ENCODE data around the gene COL28A1.
"Not testable (repeated sequence)": the region's sequence is repeated elsewhere in the genome, so short reads cannot be mapped to it uniquely, and the experiment has no call there.

The COL28A1 gene

DNA sequence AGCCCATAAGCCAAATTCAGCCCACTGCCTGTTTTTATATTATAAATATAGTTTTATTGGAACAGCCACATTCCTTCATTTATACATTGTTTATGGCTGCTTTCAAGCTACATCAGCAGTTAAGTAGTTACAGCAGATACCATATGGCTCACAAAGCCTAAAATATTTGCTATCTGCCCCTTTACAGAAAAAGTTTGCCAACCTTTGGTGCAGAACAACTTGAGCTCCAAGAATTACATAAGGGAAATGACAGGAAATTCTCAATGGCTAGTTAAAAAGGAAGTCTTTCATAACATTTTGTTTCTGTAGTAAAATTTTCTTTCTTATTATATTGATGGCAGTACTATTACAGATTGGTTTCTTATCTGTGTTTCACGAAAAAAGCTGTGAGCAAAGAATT is 59.3 kb downstream of the COL28A1 start:
- TF ChIP-seq CTCF (conservative IDR thresholded peaks at IDR 0.05): no peak
- no peak overlapping the region for H3K27ac ChIP-seq

- no peak for TF ChIP-seq CTCF (conservative IDR thresholded peaks at IDR 0.05)
- H3K27ac ChIP-seq: no peak overlapping the region
Observed at GRCh38 chr7:7475601-7476000, 60.1 kb downstream of the COL28A1 start.

DNA sequence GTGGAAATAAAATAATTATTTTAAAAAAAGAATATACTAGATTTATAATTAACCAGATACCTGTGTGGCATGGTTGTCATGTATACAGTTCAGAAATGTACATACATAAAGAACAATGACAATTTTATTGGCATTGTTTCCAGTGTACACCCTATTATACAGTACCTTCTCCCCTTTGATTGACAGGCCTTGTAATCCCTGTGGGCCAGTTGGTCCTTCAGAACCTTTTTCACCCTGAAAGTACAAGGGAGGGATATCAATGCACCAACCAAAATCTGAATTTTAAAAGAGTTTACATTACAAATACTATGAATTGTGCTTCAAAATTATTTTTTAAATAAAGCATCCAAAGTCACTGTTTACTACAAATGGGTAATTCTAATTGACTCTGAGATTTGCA is 61.2 kb downstream of the COL28A1 start:
- no peak overlapping the region for H3K27ac ChIP-seq
- TF ChIP-seq CTCF (conservative IDR thresholded peaks at IDR 0.05): no peak

DNA sequence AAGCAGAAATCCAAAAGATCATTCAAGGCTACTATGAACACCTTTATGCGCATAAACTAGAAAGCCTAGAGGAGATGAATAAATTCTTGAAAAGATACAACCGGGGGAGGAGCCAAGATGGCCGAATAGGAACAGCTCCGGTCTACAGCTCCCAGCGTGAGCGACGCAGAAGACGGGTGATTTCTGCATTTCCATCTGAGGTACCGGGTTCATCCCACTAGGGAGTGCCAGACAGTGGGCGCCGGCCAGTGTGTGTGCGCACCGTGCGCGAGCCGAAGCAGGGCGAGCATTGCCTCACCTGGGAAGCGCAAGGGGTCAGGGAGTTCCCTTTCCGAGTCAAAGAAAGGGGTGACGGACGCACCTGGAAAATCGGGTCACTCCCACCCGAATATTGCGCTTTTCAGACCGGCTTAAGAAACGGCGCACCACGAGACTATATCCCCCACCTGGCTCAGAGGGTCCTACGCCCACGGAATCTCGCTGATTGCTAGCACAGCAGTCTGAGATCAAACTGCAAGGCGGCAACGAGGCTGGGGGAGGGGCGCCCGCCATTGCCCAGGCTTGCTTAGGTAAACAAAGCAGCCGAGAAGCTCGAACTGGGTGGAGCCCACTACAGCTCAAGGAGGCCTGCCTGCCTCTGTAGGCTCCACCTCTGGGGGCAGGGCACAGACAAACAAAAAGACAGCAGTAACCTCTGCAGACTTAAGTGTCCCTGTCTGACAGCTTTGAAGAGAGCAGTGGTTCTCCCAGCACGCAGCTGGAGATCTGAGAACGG is 70.5 kb downstream of the COL28A1 start:
- not testable (repeated sequence) for H3K27ac ChIP-seq

GRCh38 chr7:7454000-7454399 is 81.7 kb downstream of the COL28A1 start:
- no peak for TF ChIP-seq CTCF (conservative IDR thresholded peaks at IDR 0.05)
- peak overlapping the region; percentile 40 for H3K27ac ChIP-seq

GRCh38 chr7:7452652-7453051 is 83.0 kb downstream of the COL28A1 start:
- no peak overlapping the region for H3K27ac ChIP-seq
- TF ChIP-seq CTCF (conservative IDR thresholded peaks at IDR 0.05): no peak

DNA sequence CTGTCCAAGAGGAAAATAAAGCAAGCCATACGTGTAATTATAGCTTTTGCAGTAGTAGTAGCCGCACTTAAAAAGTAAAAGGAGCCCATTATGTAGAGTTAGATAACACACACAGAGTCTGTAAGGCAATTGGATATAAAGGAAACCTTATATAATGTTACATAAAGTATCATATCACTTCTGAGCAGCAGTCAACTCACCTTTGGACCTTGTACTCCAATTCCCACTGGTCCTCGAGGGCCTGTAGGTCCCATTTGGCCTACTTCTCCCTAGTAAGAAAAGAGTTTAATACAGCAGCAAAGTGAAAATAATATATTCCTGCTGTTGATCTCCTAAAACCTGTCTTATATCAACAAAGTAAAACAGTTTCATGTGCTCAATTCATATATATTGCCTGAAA is 83.6 kb downstream of the COL28A1 start:
- no peak overlapping the region for H3K27ac ChIP-seq
- TF ChIP-seq CTCF (conservative IDR thresholded peaks at IDR 0.05): no peak

- no peak overlapping the region for H3K27ac ChIP-seq
Observed at GRCh38 chr7:7449055-7449454, 86.6 kb downstream of the COL28A1 start.

More at GRCh38 chr7:7449055-7449454, 86.6 kb downstream of the COL28A1 start:
- no peak for TF ChIP-seq CTCF (conservative IDR thresholded peaks at IDR 0.05)
